Neural crest cell (in vitro differentiated cells): ENCODE measurements around the gene PYGB. TPM values are rescaled to one million over a fixed set of nuclear protein-coding genes. Genes with fewer than 3 reads are reported as not detected.

ENCODE experiments used
- DNase-seq: peaks from one replicate; pipeline ENCODE4 v3.0.0; 2021; ENCODE audit warnings: low read depth, mixed read lengths, low spot score
- H3K27ac Mint-ChIP-seq: one replicate; pipeline ENCODE4 v1.8.0; 2021; ENCODE audit warnings: mild to moderate bottlenecking, mixed read lengths; ENCODE audit not compliant: unreplicated experiment
- H3K27me3 Mint-ChIP-seq: 2 replicates; pipeline ENCODE4 v1.8.0; 2021; ENCODE audit warnings: low read depth, mild to moderate bottlenecking, mixed read lengths
- H3K36me3 Mint-ChIP-seq: 2 replicates; pipeline ENCODE4 v1.8.0; 2021; ENCODE audit warnings: low read depth, mild to moderate bottlenecking, mixed read lengths
- H3K4me1 Mint-ChIP-seq: 2 replicates; pipeline ENCODE4 v1.8.0; 2021; ENCODE audit warnings: mixed read lengths
- H3K4me3 Mint-ChIP-seq: one replicate; pipeline ENCODE4 v1.8.0; 2021; ENCODE audit warnings: mild to moderate bottlenecking, mixed read lengths
- H3K9me3 Mint-ChIP-seq: 2 replicates; pipeline ENCODE4 v1.8.0; 2021; ENCODE audit warnings: mixed read lengths
- CTCF ChIP-seq: fragments of 200-600 bp; sonication (generic); conservative IDR thresholded peaks from 2 replicates; pipeline ENCODE4 v1.5.0; 2021; ENCODE audit warnings: antibody characterized with exemption, mild to moderate bottlenecking
- total RNA-seq: library from RNA; stranded (reverse); gene quantifications from 2 replicates; pipeline ENCODE4 v1.2.1, GENCODE V29; 2021

Gene PYGB
- total RNA-seq, 1 donor from 2014 or later = 77.1 TPM

DNA sequence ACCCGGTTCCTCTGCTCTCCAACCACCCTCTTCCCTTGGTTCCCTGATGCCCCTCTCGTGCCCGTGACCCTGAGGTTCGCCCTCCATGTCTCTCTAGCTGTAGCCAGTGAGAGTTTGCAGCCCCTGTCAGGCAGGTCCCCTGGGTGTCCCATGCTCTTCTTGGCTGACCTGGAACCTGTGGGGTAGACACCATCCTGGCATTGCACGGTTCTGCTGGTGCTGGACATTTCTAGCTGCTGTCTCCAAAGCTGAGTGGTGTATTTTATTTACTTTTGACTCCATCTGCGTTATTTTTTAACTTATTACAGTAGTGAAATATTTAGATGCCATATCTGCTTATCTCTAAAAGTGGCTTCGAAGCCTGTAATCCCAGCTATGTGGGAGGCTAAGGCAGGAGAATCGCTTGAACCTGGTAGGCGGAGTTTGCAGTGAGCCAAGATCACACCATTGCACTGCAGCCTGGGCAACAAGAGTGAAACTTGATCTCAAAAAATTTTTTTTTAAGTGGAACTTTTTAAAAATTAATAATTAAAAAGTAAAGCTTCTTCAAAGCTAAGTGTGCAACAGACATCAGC lies 39.8 kb upstream of the PYGB start:
- Mint-ChIP-seq H3K4me1 (peaks cover 18% of the 10 kb centered on the region), H3K27me3 (no peaks in the 10 kb centered on the region), H3K27ac (no peak overlapping the region), H3K36me3 (peaks cover 8% of the 10 kb centered on the region), H3K9me3 (no peaks in the 10 kb centered on the region), H3K4me3 (no peak overlapping the region)
- DNase-seq = no peak
- no peak for TF ChIP-seq CTCF

- DNase-seq = no peak
- Mint-ChIP-seq H3K36me3 (peaks cover 8% of the 10 kb centered on the region), H3K27ac (no peak overlapping the region), H3K4me3 (no peak overlapping the region), H3K9me3 (no peaks in the 10 kb centered on the region), H3K4me1 (peaks cover 8% of the 10 kb centered on the region), H3K27me3 (no peaks in the 10 kb centered on the region)
- TF ChIP-seq CTCF = no peak
Measured at GRCh38 chr20:25209400-25209799, 38.5 kb upstream of the PYGB start.

GRCh38 chr20:25209911-25210310 lies 38.0 kb upstream of the PYGB start:
- Mint-ChIP-seq H3K27me3 (no peaks in the 10 kb centered on the region), H3K4me1 (peaks cover 4% of the 10 kb centered on the region), H3K36me3 (peaks cover 8% of the 10 kb centered on the region), H3K9me3 (no peaks in the 10 kb centered on the region), H3K27ac (no peak overlapping the region), H3K4me3 (no peak overlapping the region)
- no peak for DNase-seq
- no peak for TF ChIP-seq CTCF

DNA sequence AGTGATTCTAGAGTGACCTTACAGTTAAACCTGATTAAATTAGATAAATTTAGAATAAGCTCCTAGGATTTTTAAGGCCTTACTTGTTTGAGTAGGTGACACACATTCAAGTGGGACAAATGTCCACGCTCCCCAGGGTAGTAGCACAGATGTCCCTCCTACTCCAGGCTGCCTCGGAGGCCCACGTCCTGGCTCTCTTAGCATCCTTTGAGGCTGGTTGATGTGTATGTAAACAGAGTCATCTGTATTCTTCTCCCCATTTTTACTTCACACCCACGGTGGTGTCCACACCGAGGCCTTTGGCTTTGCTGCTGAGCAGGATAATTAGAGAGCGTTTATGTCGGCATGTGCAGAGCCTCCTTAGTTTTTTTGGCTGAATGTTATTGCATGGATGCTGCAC lies 36.6 kb upstream of the PYGB start:
- no peaks in the 10 kb centered on the region for H3K4me1 Mint-ChIP-seq
- peaks cover 8% of the 10 kb centered on the region for H3K36me3 Mint-ChIP-seq
- no peak overlapping the region for H3K27ac Mint-ChIP-seq
- no peak for TF ChIP-seq CTCF
- no peak for DNase-seq
- H3K27me3 Mint-ChIP-seq = no peaks in the 10 kb centered on the region
- no peak overlapping the region for H3K4me3 Mint-ChIP-seq
- no peaks in the 10 kb centered on the region for H3K9me3 Mint-ChIP-seq

- Mint-ChIP-seq H3K4me1 (no peaks in the 10 kb centered on the region), H3K27ac (no peak overlapping the region), H3K27me3 (no peaks in the 10 kb centered on the region), H3K4me3 (no peak overlapping the region), H3K36me3 (peaks cover 8% of the 10 kb centered on the region), H3K9me3 (no peaks in the 10 kb centered on the region)
- no peak for TF ChIP-seq CTCF
- no peak for DNase-seq
Measured at GRCh38 chr20:25212242-25212641, 35.6 kb upstream of the PYGB start.
